H9 (cell line): ENCODE measurements around the gene PRF1. TPM values are rescaled to one million over a fixed set of nuclear protein-coding genes. Genes with fewer than 3 reads are reported as not detected.

ENCODE experiments used
- DNase-seq: peaks from one replicate; pipeline ENCODE4 v3.0.0-alpha.2; 2017
- H2AFZ ChIP-seq: one replicate; pipeline ENCODE4 v1.6.1; 2013; ENCODE audit warnings: mild to moderate bottlenecking, low read length, control low read depth, moderate library complexity
- H2AK5ac ChIP-seq: 2 replicates; pipeline ENCODE4 v1.6.1; 2013; ENCODE audit warnings: low read length, control low read depth, mixed read lengths; ENCODE audit not compliant: insufficient read length
- H2BK120ac ChIP-seq: one replicate; pipeline ENCODE4 v1.6.1; 2013; ENCODE audit warnings: low read depth, mild to moderate bottlenecking, low read length, control low read depth, inconsistent platforms; ENCODE audit not compliant: poor library complexity, severe bottlenecking
- H2BK12ac ChIP-seq: 2 replicates; pipeline ENCODE4 v1.6.1; 2013; ENCODE audit warnings: low read length, control low read depth, mixed read lengths, low read depth; ENCODE audit not compliant: insufficient read length
- H2BK15ac ChIP-seq: 2 replicates; pipeline ENCODE4 v1.6.1; 2013; ENCODE audit warnings: low read depth, low read length, control low read depth
- H2BK20ac ChIP-seq: one replicate; pipeline ENCODE4 v1.6.1; 2013; ENCODE audit warnings: low read depth, mild to moderate bottlenecking, low read length, control low read depth, inconsistent platforms; ENCODE audit not compliant: poor library complexity, severe bottlenecking
- H2BK5ac ChIP-seq: 2 replicates; pipeline ENCODE4 v1.6.1; 2013; ENCODE audit warnings: low read length, control low read depth, mixed read lengths; ENCODE audit not compliant: insufficient read length
- H3K14ac ChIP-seq: 2 replicates; pipeline ENCODE4 v1.6.1; 2013; ENCODE audit warnings: low read length, control low read depth; ENCODE audit not compliant: insufficient read depth
- H3K18ac ChIP-seq: 2 replicates; pipeline ENCODE4 v1.6.1; 2013; ENCODE audit warnings: low read depth, mild to moderate bottlenecking, mixed read lengths, low read length, control low read depth; ENCODE audit not compliant: insufficient read length
- H3K23ac ChIP-seq: 2 replicates; pipeline ENCODE4 v1.6.1; 2013; ENCODE audit warnings: low read length, control low read depth, mixed read lengths, low read depth; ENCODE audit not compliant: insufficient read length
- H3K23me2 ChIP-seq: 2 replicates; pipeline ENCODE4 v1.6.1; 2013; ENCODE audit warnings: low read depth, mild to moderate bottlenecking, mixed read lengths, low read length, control low read depth; ENCODE audit not compliant: insufficient read length, poor library complexity, severe bottlenecking
- H3K27ac ChIP-seq: 2 replicates; pipeline ENCODE4 v1.5.1; 2013; ENCODE audit warnings: low read length, control low read depth, mixed read lengths, low read depth; ENCODE audit not compliant: insufficient read length
- H3K27me3 ChIP-seq: 2 replicates; pipeline ENCODE4 v1.6.1; 2013; ENCODE audit warnings: low read length, control low read depth, inconsistent platforms; ENCODE audit not compliant: insufficient read depth
- H3K4ac ChIP-seq: 2 replicates; pipeline ENCODE4 v1.6.1; 2013; ENCODE audit warnings: low read depth, mild to moderate bottlenecking, control low read depth, inconsistent platforms, low read length, moderate library complexity
- H3K4me1 ChIP-seq: 2 replicates; pipeline ENCODE4 v1.6.1; 2013; ENCODE audit warnings: low read length, control low read depth, inconsistent platforms; ENCODE audit not compliant: insufficient read depth
- H3K4me2 ChIP-seq: 2 replicates; pipeline ENCODE4 v1.6.1; 2013; ENCODE audit warnings: low read length, control low read depth, mixed read lengths; ENCODE audit not compliant: insufficient read length, insufficient read depth
- H3K56ac ChIP-seq: 2 replicates; pipeline ENCODE4 v1.6.1; 2013; ENCODE audit warnings: low read depth, mild to moderate bottlenecking, mixed read lengths, low read length, control low read depth; ENCODE audit not compliant: insufficient read length
- H3K79me1 ChIP-seq: 2 replicates; pipeline ENCODE4 v1.6.1; 2013; ENCODE audit warnings: low read depth, mild to moderate bottlenecking, moderate library complexity, low read length, control low read depth, inconsistent platforms; ENCODE audit not compliant: insufficient read depth, poor library complexity, severe bottlenecking
- H3K79me2 ChIP-seq: 2 replicates; pipeline ENCODE4 v1.6.1; 2013; ENCODE audit warnings: low read length, control low read depth, inconsistent platforms; ENCODE audit not compliant: insufficient read depth
- H3K9ac ChIP-seq: 2 replicates; pipeline ENCODE4 v1.6.1; 2013; ENCODE audit warnings: low read length, control low read depth, mixed read lengths; ENCODE audit not compliant: insufficient read length; ENCODE audit errors: extremely low read depth
- H3K9me3 ChIP-seq: one replicate; pipeline ENCODE4 v1.6.1; 2013; ENCODE audit warnings: low read depth, low read length, inconsistent platforms; ENCODE audit not compliant: control insufficient read depth
- H3T11ph ChIP-seq: one replicate; pipeline ENCODE4 v1.6.1; 2013; ENCODE audit warnings: mild to moderate bottlenecking, low read length, control low read depth, inconsistent platforms
- H4K20me1 ChIP-seq: one replicate; pipeline ENCODE4 v1.6.1; 2013; ENCODE audit not compliant: control insufficient read depth, insufficient read length, insufficient read depth
- H4K5ac ChIP-seq: 2 replicates; pipeline ENCODE4 v1.6.1; 2013; ENCODE audit warnings: low read depth, mild to moderate bottlenecking, mixed read lengths, low read length, control low read depth; ENCODE audit not compliant: insufficient read length
- H4K8ac ChIP-seq: replicated peaks from 2 replicates; pipeline ENCODE4 v1.6.1; 2013; ENCODE audit warnings: low read length, control low read depth, mixed read lengths, low read depth; ENCODE audit not compliant: insufficient read length
- H4K91ac ChIP-seq: 2 replicates; pipeline ENCODE4 v1.6.1; 2013; ENCODE audit warnings: low read depth, mild to moderate bottlenecking, moderate library complexity, mixed read lengths, low read length, control low read depth; ENCODE audit not compliant: insufficient read length
- H3K27ac Mint-ChIP-seq, 3 experiments: 2 replicates in 2 of 3; 3 replicates in 1 of 3; pipeline ENCODE4 v1.8.0; 2020 to 2021; ENCODE audit warnings: mixed read lengths in 3 of 3, mild to moderate bottlenecking in 1 of 3, moderate library complexity in 1 of 3
- H3K27me3 Mint-ChIP-seq: 2 replicates; pipeline ENCODE4 v1.8.0; 2021; ENCODE audit warnings: low read depth, mild to moderate bottlenecking, moderate library complexity, mixed read lengths
- H3K36me3 Mint-ChIP-seq, 3 experiments: 2 replicates in 2 of 3; 3 replicates in 1 of 3; pipeline ENCODE4 v1.8.0; 2020 to 2021; ENCODE audit warnings: low read depth in 3 of 3, mixed read lengths in 3 of 3; ENCODE audit not compliant: insufficient read depth in 1 of 3
- H3K4me1 Mint-ChIP-seq, 2 experiments: 2 replicates each; pipeline ENCODE4 v1.8.0; 2020; ENCODE audit warnings: mixed read lengths in 2 of 2
- H3K4me3 Mint-ChIP-seq, 2 experiments: 2 replicates in 1 of 2; 3 replicates in 1 of 2; pipeline ENCODE4 v1.8.0; 2020 to 2021; ENCODE audit warnings: mild to moderate bottlenecking in 2 of 2, mixed read lengths in 2 of 2, moderate library complexity in 1 of 2
- H3K9me3 Mint-ChIP-seq, 2 experiments: 2 replicates in 1 of 2; 3 replicates in 1 of 2; pipeline ENCODE4 v1.8.0; 2020; ENCODE audit warnings: mild to moderate bottlenecking in 2 of 2, mixed read lengths in 2 of 2, moderate library complexity in 1 of 2
- CTCF ChIP-seq: fragments of 200-600 bp; sonication (generic); conservative IDR thresholded peaks from 3 replicates; pipeline ENCODE4 v1.8.0; 2021; ENCODE audit warnings: antibody characterized with exemption, mild to moderate bottlenecking
- WGBS: extraction: QIAGEN DNeasy Blood & Tissue Kit; methylation state at CpG from one replicate; pipeline ENCODE4 v1.1.7; 2013; ENCODE audit warnings: missing lambda C conversion rate, low lambda C conversion rate, mixed read lengths; ENCODE audit not compliant: insufficient read length; ENCODE audit errors: extremely low coverage; 5-methylcytosine and 5-hydroxymethylcytosine counted together
- total RNA-seq: library from RNA; stranded (reverse); gene quantifications from 2 replicates; pipeline ENCODE4 v1.2.1, GENCODE V29; 2021

Gene PRF1
- total RNA-seq, 1 experiment from 2014 or later, result not detected

GRCh38 chr10:70616761-70617160, 14.2 kb upstream of the PRF1 start:
- Histone ChIP-seq H3K9me3 (peaks cover 7% of the 10 kb centered on the region), H4K5ac (no peak overlapping the region), H2BK120ac (no peak overlapping the region), H4K8ac (no peak overlapping the region), H3K23me2 (no peaks in the 10 kb centered on the region), H3T11ph (no peak overlapping the region), H2BK20ac (no peak overlapping the region), H4K91ac (no peak overlapping the region), H3K14ac (no peak overlapping the region), H4K20me1 (no peaks in the 10 kb centered on the region), H3K27ac (no peak overlapping the region), H3K4me1 (no peaks in the 10 kb centered on the region), H2BK12ac (no peak overlapping the region), H3K27me3 (no peaks in the 10 kb centered on the region), H2BK15ac (no peak overlapping the region), H3K56ac (no peak overlapping the region), H2AFZ (no peak overlapping the region), H3K4me2 (no peak overlapping the region), H3K23ac (no peak overlapping the region), H2BK5ac (no peak overlapping the region), H3K9ac (no peak overlapping the region), H2AK5ac (no peak overlapping the region), H3K4ac (no peak overlapping the region), H3K79me1 (no peaks in the 10 kb centered on the region), H3K79me2 (no peaks in the 10 kb centered on the region), H3K18ac (no peak overlapping the region)
- Mint-ChIP-seq H3K9me3 (peaks cover 22 to 25% of the 10 kb centered on the region in 2 experiments), H3K4me3 (no peak overlapping the region), H3K27me3 (no peaks in the 10 kb centered on the region), H3K4me1 (peaks cover 6 to 8% of the 10 kb centered on the region in 2 experiments; a peak in 3 of 4 replicates), H3K36me3 (peaks cover 13 to 25% (median 21%) of the 10 kb centered on the region in 3 experiments), H3K27ac (no peak overlapping the region)
- WGBS, result no CpG with 5 or more reads among the region's 4 CpGs
- DNase-seq, result no peak
- no peak for TF ChIP-seq CTCF
